ENCODE results near the gene HDGFL1. TPM values are rescaled to one million over a fixed set of nuclear protein-coding genes. Genes with fewer than 3 reads are reported as not detected.
A peak's percentile ranks its signal among the peaks of the same experiment; 100 is the strongest.

Gene HDGFL1
- total RNA-seq, 1 experiment from 2014 or later, result not detected

DNA sequence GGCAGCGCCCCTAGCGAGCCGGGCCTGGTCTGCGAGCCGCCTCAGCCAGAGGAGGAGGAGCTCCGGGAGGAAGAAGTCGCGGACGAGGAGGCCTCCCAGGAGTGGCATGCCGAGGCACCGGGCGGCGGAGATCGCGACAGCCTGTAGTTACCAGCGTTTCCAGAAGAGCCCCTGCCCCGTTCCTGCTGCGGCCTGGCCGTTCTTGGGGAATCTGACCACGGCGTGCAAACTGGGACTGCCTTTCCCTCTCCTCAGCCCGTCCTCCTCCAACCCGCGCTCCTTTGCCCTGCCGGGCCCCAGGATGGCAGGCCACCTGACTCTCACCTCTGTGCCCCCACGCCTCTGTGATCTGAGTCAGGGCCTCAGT is 802 bp downstream of the HDGFL1 start:
- ChIA-PET CTCF (no interaction called here), POLR2A (ENCODE audit: unreplicated experiment) (no interaction called here)
- intact Hi-C loops (cut with micrococcal nuclease), result loop anchor here (10.0 kb wide), 1 partner anchor 315 kb away; no protein-coding TSS in a partner anchor
- H3K79me2 ChIP-seq (ENCODE audit: low read length), result no peaks in the 10 kb centered on the region
- 0 out of 2 replicates have a peak, but pooled peaks cover 3% of the 10 kb centered on the region for H3K4me1 ChIP-seq (ENCODE audit: insufficient read depth, low read length)
- H3K27me3 ChIP-seq (ENCODE audit: low read length), result no peaks in the 10 kb centered on the region
- no peak overlapping the region for H3K4me3 ChIP-seq (ENCODE audit: low read length)
- H3K4me2 ChIP-seq (ENCODE audit: low read length), result no peak overlapping the region
- H2AFZ ChIP-seq (ENCODE audit: low read length), result no peak overlapping the region
- no peaks in the 10 kb centered on the region for H3K9me3 ChIP-seq (ENCODE audit: low read length)
- H3F3A ChIP-seq (ENCODE audit: low read length, unreplicated experiment), result no peaks in the 10 kb centered on the region
- DNase-seq (no peak), ATAC-seq (no peak)
- no peaks in the 10 kb centered on the region for H4K20me1 ChIP-seq (ENCODE audit: low read length)
- H3K36me3 ChIP-seq (ENCODE audit: low read depth, low read length), result no peaks in the 10 kb centered on the region
- H3K27ac ChIP-seq (ENCODE audit: low read length), result no peak overlapping the region
- BruUV-seq (replicated peaks), result no TSS peak
- no peak overlapping the region for H3K9ac ChIP-seq (ENCODE audit: low read length)
- TF ChIP-seq EZH2 (IDR thresholded peaks at IDR 0.05; ENCODE audit: low read length, unreplicated experiment), result no peak
- no peak for TF ChIP-seq EZH2phosphoT487 (IDR thresholded peaks at IDR 0.05; ENCODE audit: borderline replicate concordance, low read length)
- TF ChIP-seq, protein P1, sequence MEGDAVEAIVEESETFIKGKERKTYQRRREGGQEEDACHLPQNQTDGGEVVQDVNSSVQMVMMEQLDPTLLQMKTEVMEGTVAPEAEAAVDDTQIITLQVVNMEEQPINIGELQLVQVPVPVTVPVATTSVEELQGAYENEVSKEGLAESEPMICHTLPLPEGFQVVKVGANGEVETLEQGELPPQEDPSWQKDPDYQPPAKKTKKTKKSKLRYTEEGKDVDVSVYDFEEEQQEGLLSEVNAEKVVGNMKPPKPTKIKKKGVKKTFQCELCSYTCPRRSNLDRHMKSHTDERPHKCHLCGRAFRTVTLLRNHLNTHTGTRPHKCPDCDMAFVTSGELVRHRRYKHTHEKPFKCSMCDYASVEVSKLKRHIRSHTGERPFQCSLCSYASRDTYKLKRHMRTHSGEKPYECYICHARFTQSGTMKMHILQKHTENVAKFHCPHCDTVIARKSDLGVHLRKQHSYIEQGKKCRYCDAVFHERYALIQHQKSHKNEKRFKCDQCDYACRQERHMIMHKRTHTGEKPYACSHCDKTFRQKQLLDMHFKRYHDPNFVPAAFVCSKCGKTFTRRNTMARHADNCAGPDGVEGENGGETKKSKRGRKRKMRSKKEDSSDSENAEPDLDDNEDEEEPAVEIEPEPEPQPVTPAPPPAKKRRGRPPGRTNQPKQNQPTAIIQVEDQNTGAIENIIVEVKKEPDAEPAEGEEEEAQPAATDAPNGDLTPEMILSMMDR (conservative IDR thresholded peaks at IDR 0.05; ENCODE audit: low read depth, low read length), result no peak
- H3K9me2 ChIP-seq (replicated peaks; ENCODE audit: low read length), result no peaks in the 10 kb centered on the region

DNA sequence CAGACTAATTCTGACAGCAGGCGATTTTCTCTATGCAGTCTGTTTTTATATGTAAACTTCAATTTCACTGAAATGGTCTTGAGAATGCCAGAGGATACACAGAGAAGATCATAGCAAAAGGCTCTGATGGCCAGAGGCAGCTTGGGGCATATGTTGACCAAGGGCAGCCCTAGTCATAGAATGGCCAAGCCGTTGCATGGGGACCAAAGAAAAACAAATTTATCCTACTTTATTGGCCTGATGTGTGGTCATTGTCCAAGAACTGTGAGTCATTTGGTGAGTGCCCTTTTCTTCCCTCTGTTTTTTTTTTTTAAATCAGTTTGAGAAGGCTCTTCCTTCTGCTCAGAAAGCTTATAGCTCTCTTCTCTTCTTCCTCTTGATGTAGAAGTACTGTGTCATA is 5.8 kb downstream of the HDGFL1 start:
- Histone ChIP-seq H3F3A (ENCODE audit: low read length, unreplicated experiment) (no peaks in the 10 kb centered on the region), H3K9me3 (ENCODE audit: low read length) (no peaks in the 10 kb centered on the region), H3K9me2 (replicated peaks; ENCODE audit: low read length) (no peaks in the 10 kb centered on the region), H3K4me1 (ENCODE audit: insufficient read depth, low read length) (peaks cover 12% of the 10 kb centered on the region), H3K27ac (ENCODE audit: low read length) (no peak overlapping the region), H2AFZ (ENCODE audit: low read length) (no peak overlapping the region), H3K27me3 (ENCODE audit: low read length) (no peaks in the 10 kb centered on the region), H3K36me3 (ENCODE audit: low read depth, low read length) (no peaks in the 10 kb centered on the region), H3K9ac (ENCODE audit: low read length) (no peak overlapping the region), H3K79me2 (ENCODE audit: low read length) (no peaks in the 10 kb centered on the region), H4K20me1 (ENCODE audit: low read length) (no peaks in the 10 kb centered on the region), H3K4me2 (ENCODE audit: low read length) (no peak overlapping the region), H3K4me3 (ENCODE audit: low read length) (no peak overlapping the region)
- ChIA-PET POLR2A (ENCODE audit: unreplicated experiment) (interaction anchor here (0.6 kb wide), 1 partner anchor 1802 kb away, joined by 10 read pairs; no protein-coding TSS in a partner anchor), CTCF (interaction anchor here (0.6 kb wide), 1 partner anchor 38 kb away, joined by 5 read pairs; no protein-coding TSS in a partner anchor)
- BruUV-seq (replicated peaks), result no TSS peak
- DNase-seq, result peak; percentile 53
- TF ChIP-seq, protein P1 (conservative IDR thresholded peaks at IDR 0.05; ENCODE audit: low read depth, low read length), result no peak
- ATAC-seq, result peak; percentile 89
- intact Hi-C loops (cut with micrococcal nuclease), result loop anchor here (1.0 to 10.0 kb wide), 2 partner anchors 17 to 320 kb away; no protein-coding TSS in a partner anchor

DNA sequence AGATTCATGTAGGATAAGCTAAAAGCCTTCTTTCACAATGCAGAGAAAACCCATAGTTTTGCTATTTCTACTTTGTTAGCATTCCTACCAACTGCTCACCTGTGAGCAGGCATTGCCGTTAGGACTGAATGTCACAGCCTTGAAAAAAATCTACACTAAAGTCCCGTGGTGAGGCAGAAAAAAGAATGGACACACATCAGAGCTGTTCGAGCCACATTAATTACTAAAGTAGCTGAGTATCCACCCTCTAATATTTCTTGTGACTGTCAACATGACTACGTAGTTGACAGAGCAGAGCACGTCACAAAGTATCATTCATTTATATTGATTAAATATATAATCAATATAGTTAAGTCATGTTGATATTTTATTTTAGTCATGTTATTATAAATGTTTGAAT is 10.1 kb downstream of the HDGFL1 start:
- Histone ChIP-seq H3K79me2 (ENCODE audit: low read length) (no peaks in the 10 kb centered on the region), H3F3A (ENCODE audit: low read length, unreplicated experiment) (no peaks in the 10 kb centered on the region), H3K27me3 (ENCODE audit: low read length) (no peaks in the 10 kb centered on the region), H3K4me1 (ENCODE audit: insufficient read depth, low read length) (peaks cover 12% of the 10 kb centered on the region), H3K36me3 (ENCODE audit: low read depth, low read length) (no peaks in the 10 kb centered on the region), H4K20me1 (ENCODE audit: low read length) (no peaks in the 10 kb centered on the region), H3K9ac (ENCODE audit: low read length) (no peak overlapping the region), H3K4me2 (ENCODE audit: low read length) (no peak overlapping the region), H3K9me3 (ENCODE audit: low read length) (no peaks in the 10 kb centered on the region), H2AFZ (ENCODE audit: low read length) (no peak overlapping the region), H3K4me3 (ENCODE audit: low read length) (no peak overlapping the region), H3K27ac (ENCODE audit: low read length) (no peak overlapping the region), H3K9me2 (replicated peaks; ENCODE audit: low read length) (no peaks in the 10 kb centered on the region)
- ChIA-PET POLR2A (ENCODE audit: unreplicated experiment) (no interaction called here), CTCF (no interaction called here)
- BruUV-seq (replicated peaks), result no TSS peak
- no peak for ATAC-seq
- DNase-seq, result no peak
- intact Hi-C loops (cut with micrococcal nuclease), result loop anchor here (10.0 kb wide), 1 partner anchor 325 kb away; no protein-coding TSS in a partner anchor
- TF ChIP-seq, protein P1 (conservative IDR thresholded peaks at IDR 0.05; ENCODE audit: low read depth, low read length), result no peak
